CD8-positive, alpha-beta memory T cell (primary cell): ENCODE results near the gene OR2D2. TPM values are rescaled to one million over a fixed set of nuclear protein-coding genes. Genes with fewer than 3 reads are reported as not detected.

ENCODE experiments used
- CTCF ChIA-PET: fragments of 350-600 bp; sonication (Branson Sonifier 250); formaldehyde crosslinking; loops from one replicate; lab custom pipeline; 2021; ENCODE audit warnings: antibody characterized with exemption; lab: Charles Lee
- POLR2A ChIA-PET: fragments of 350-600 bp; sonication (Branson Sonifier 250); formaldehyde crosslinking; loops from one replicate; lab custom pipeline; 2021; ENCODE audit warnings: antibody characterized with exemption; lab: Charles Lee
- DNase-seq, 5 donors: peaks; one replicate each; pipeline versions ENCODE4 v3.0.0 to v3.0.0-alpha.2; 2020 to 2022; ENCODE audit warnings: mixed read lengths in 1 of 5
- H3K27ac ChIP-seq: one replicate; pipeline ENCODE4 v1.7.0; 2013; ENCODE audit warnings: low read depth, mild to moderate bottlenecking, low read length, moderate library complexity
- H3K27me3 ChIP-seq: 2 replicates; pipeline ENCODE4 v1.7.0; 2013; ENCODE audit warnings: low read length, mild to moderate bottlenecking; ENCODE audit not compliant: insufficient read depth, poor library complexity, severe bottlenecking
- H3K36me3 ChIP-seq: 2 replicates; pipeline ENCODE4 v1.7.0; 2013; ENCODE audit warnings: mild to moderate bottlenecking, low read length, moderate library complexity; ENCODE audit not compliant: insufficient read depth
- H3K4me1 ChIP-seq: 2 replicates; pipeline ENCODE4 v1.7.0; 2013; ENCODE audit warnings: mild to moderate bottlenecking, low read length, moderate library complexity; ENCODE audit not compliant: insufficient read depth
- H3K4me3 ChIP-seq: 2 replicates; pipeline ENCODE4 v1.7.0; 2013; ENCODE audit warnings: mild to moderate bottlenecking, low read length
- H3K9me3 ChIP-seq: 2 replicates; pipeline ENCODE4 v1.7.0; 2013; ENCODE audit warnings: mild to moderate bottlenecking, low read length
- H3K27ac Mint-ChIP-seq, 8 donors: one replicate each; pipeline ENCODE4 v1.8.0; 2020 to 2021; ENCODE audit warnings: mixed read lengths in 8 of 8, mild to moderate bottlenecking in 6 of 8, inconsistent platforms in 3 of 8, moderate library complexity in 3 of 8
- H3K27me3 Mint-ChIP-seq, 2 donors: one replicate each; pipeline ENCODE4 v1.8.0; 2020 to 2021; ENCODE audit warnings: mixed read lengths in 2 of 2, mild to moderate bottlenecking in 1 of 2, moderate library complexity in 1 of 2
- H3K36me3 Mint-ChIP-seq, 3 donors: one replicate each; pipeline ENCODE4 v1.8.0; 2020 to 2021; ENCODE audit warnings: mixed read lengths in 3 of 3, inconsistent platforms in 1 of 3, mild to moderate bottlenecking in 1 of 3
- H3K4me1 Mint-ChIP-seq, 3 donors: one replicate each; pipeline ENCODE4 v1.8.0; 2020 to 2021; ENCODE audit warnings: mixed read lengths in 3 of 3, inconsistent platforms in 1 of 3, mild to moderate bottlenecking in 1 of 3
- H3K4me3 Mint-ChIP-seq, 7 donors: one replicate each; pipeline ENCODE4 v1.8.0; 2020 to 2021; ENCODE audit warnings: mixed read lengths in 7 of 7, mild to moderate bottlenecking in 6 of 7, moderate library complexity in 4 of 7, inconsistent platforms in 2 of 7
- H3K9me3 Mint-ChIP-seq, 5 donors: one replicate each; pipeline ENCODE4 v1.8.0; 2020 to 2022; ENCODE audit warnings: mixed read lengths in 5 of 5, mild to moderate bottlenecking in 3 of 5, moderate library complexity in 2 of 5, inconsistent platforms in 1 of 5
- polyA plus RNA-seq: library from polyadenylated mRNA; unstranded; fragments of 300-500 nt; fragmentation: Illumina TruSeq; gene quantifications from one replicate; pipeline ENCODE4 v1.2.3, GENCODE V29; 2021
- total RNA-seq, 2 experiments: library from RNA; stranded (reverse); gene quantifications; one replicate each; pipeline ENCODE4 v1.2.3, GENCODE V29; 2021

OR2D2 gene
- total and polyA plus RNA-seq, 3 experiments from 2014 or later = not detected

GRCh38 chr11:6845383-6845782 lies 46.9 kb downstream of the OR2D2 start, which contains the start of gene OR10A5:
Gene OR10A5, plus strand, starts transcription at chr11:6845683. Its CDS starts 0 bp downstream, at chr11:6845683.
- no peak within 1 kb of the TSS for H3K4me3 ChIP-seq
- H3K9me3 ChIP-seq = no peaks in the 10 kb centered on the region
- Mint-ChIP-seq H3K36me3 (peaks cover 0 to 1% (median 0%) of the 10 kb centered on the region in 3 donors), H3K27me3 (peaks cover 10 to 54% of the 10 kb centered on the region in 2 donors), H3K9me3 (peaks cover 0 to 3% (median 0%) of the 10 kb centered on the region in 5 donors), H3K4me1 (no peaks in the 10 kb centered on the region), H3K27ac (no peak within 1 kb of the TSS), H3K4me3 (no peak within 1 kb of the TSS)
- H3K27me3 ChIP-seq = no peaks in the 10 kb centered on the region
- no peak within 1 kb of the TSS for H3K27ac ChIP-seq
- CTCF ChIA-PET = no interaction called here
- H3K36me3 ChIP-seq = no peaks in the 10 kb centered on the region
- no peaks in the 10 kb centered on the region for H3K4me1 ChIP-seq
- POLR2A ChIA-PET = no interaction called here
- DNase-seq = no peak

- no peak overlapping the region for H3K27ac Mint-ChIP-seq
- Histone ChIP-seq H3K27ac (no peak overlapping the region), H3K4me3 (no peak overlapping the region), H3K4me1 (no peaks in the 10 kb centered on the region), H3K9me3 (no peaks in the 10 kb centered on the region), H3K27me3 (no peaks in the 10 kb centered on the region), H3K36me3 (no peaks in the 10 kb centered on the region)
- H3K4me3 Mint-ChIP-seq = no peak overlapping the region
- no peak for DNase-seq
- H3K4me1 Mint-ChIP-seq = no peaks in the 10 kb centered on the region
- peaks cover 0 to 3% (median 0%) of the 10 kb centered on the region in 5 donors for H3K9me3 Mint-ChIP-seq
- H3K27me3 Mint-ChIP-seq = peaks cover 10 to 49% of the 10 kb centered on the region in 2 donors
- ChIA-PET CTCF (no interaction called here), POLR2A (no interaction called here)
- peaks cover 0 to 1% (median 0%) of the 10 kb centered on the region in 3 donors for H3K36me3 Mint-ChIP-seq
These were observed 47.9 kb downstream of the OR2D2 start for GRCh38 chr11:6844356-6844755.

- Mint-ChIP-seq H3K4me3 (no peak overlapping the region), H3K27me3 (peaks cover 10 to 44% of the 10 kb centered on the region in 2 donors), H3K27ac (no peak overlapping the region), H3K9me3 (peaks cover 0 to 3% (median 0%) of the 10 kb centered on the region in 5 donors), H3K4me1 (no peaks in the 10 kb centered on the region), H3K36me3 (peaks cover 0 to 1% (median 0%) of the 10 kb centered on the region in 3 donors)
- no peak for DNase-seq
- POLR2A ChIA-PET = no interaction called here
- Histone ChIP-seq H3K9me3 (no peaks in the 10 kb centered on the region), H3K27ac (no peak overlapping the region), H3K36me3 (no peaks in the 10 kb centered on the region), H3K27me3 (no peaks in the 10 kb centered on the region), H3K4me1 (no peaks in the 10 kb centered on the region), H3K4me3 (no peak overlapping the region)
- CTCF ChIA-PET = interaction anchor here (1.2 kb wide), 1 partner anchor 30 kb away, joined by 5 read pairs; no protein-coding TSS in a partner anchor
These were observed 48.6 kb downstream of the OR2D2 start for GRCh38 chr11:6843670-6844069.

- Mint-ChIP-seq H3K27me3 (peaks cover 4 to 36% of the 10 kb centered on the region in 2 donors), H3K4me1 (no peaks in the 10 kb centered on the region), H3K27ac (no peak overlapping the region), H3K36me3 (peaks cover 0 to 1% (median 0%) of the 10 kb centered on the region in 3 donors), H3K4me3 (no peak overlapping the region), H3K9me3 (peaks cover 0 to 3% (median 0%) of the 10 kb centered on the region in 5 donors)
- CTCF ChIA-PET = no interaction called here
- no peak for DNase-seq
- Histone ChIP-seq H3K9me3 (no peaks in the 10 kb centered on the region), H3K4me3 (no peak overlapping the region), H3K27ac (no peak overlapping the region), H3K36me3 (no peaks in the 10 kb centered on the region), H3K27me3 (no peaks in the 10 kb centered on the region), H3K4me1 (no peaks in the 10 kb centered on the region)
- POLR2A ChIA-PET = no interaction called here
These were observed 50.6 kb downstream of the OR2D2 start for GRCh38 chr11:6841694-6842093.

Other genes with a start within 250 kb of the OR2D2 start
- gene DCHS1, start 236.7 kb downstream of the OR2D2 start, total RNA-seq = under 1 TPM; 0.89 to 0.96 TPM
- 1.5 TPM for gene DCHS1, start 236.7 kb downstream of the OR2D2 start, polyA plus RNA-seq
- gene MRPL17, start 209.2 kb downstream of the OR2D2 start, total RNA-seq = 100 to 1,000 TPM; 124 to 129 TPM
- 24.3 TPM for gene MRPL17, start 209.2 kb downstream of the OR2D2 start, polyA plus RNA-seq
- gene OR2AG2, start 120.5 kb downstream of the OR2D2 start, total RNA-seq = not detected
- not detected for gene OR2AG2, start 120.5 kb downstream of the OR2D2 start, polyA plus RNA-seq
- gene OR2AG1, start 109.5 kb downstream of the OR2D2 start, total RNA-seq = not detected
- not detected for gene OR2AG1, start 109.5 kb downstream of the OR2D2 start, polyA plus RNA-seq
- not detected for gene OR6A2, start 92.8 kb downstream of the OR2D2 start, total RNA-seq
- not detected for gene OR6A2, start 92.8 kb downstream of the OR2D2 start, polyA plus RNA-seq
- gene OR10A5, start 46.8 kb downstream of the OR2D2 start, total RNA-seq = not detected
- gene OR10A5, start 46.8 kb downstream of the OR2D2 start, polyA plus RNA-seq = not detected
- not detected for gene OR10A2, start 29.4 kb downstream of the OR2D2 start, total RNA-seq
- not detected for gene OR10A2, start 29.4 kb downstream of the OR2D2 start, polyA plus RNA-seq
- not detected for gene OR10A4, start 15.9 kb downstream of the OR2D2 start, total RNA-seq
- gene OR10A4, start 15.9 kb downstream of the OR2D2 start, polyA plus RNA-seq = not detected
- not detected for gene OR2D3, start 28.5 kb upstream of the OR2D2 start, total RNA-seq
- gene OR2D3, start 28.5 kb upstream of the OR2D2 start, polyA plus RNA-seq = not detected
- gene ZNF215, start 33.9 kb upstream of the OR2D2 start, total RNA-seq = under 1 TPM; 0.72 to 0.73 TPM
- gene ZNF215, start 33.9 kb upstream of the OR2D2 start, polyA plus RNA-seq = not detected
- gene ZNF214, start 127.8 kb upstream of the OR2D2 start, total RNA-seq = not detected
- gene ZNF214, start 127.8 kb upstream of the OR2D2 start, polyA plus RNA-seq = not detected
- gene NLRP14, start 128.0 kb upstream of the OR2D2 start, total RNA-seq = not detected
- not detected for gene NLRP14, start 128.0 kb upstream of the OR2D2 start, polyA plus RNA-seq
- gene RBMXL2, start 196.5 kb upstream of the OR2D2 start, total RNA-seq = not detected
- not detected for gene RBMXL2, start 196.5 kb upstream of the OR2D2 start, polyA plus RNA-seq